ENCODE measurements around the gene SEC24D.

The SEC24D gene

DNA sequence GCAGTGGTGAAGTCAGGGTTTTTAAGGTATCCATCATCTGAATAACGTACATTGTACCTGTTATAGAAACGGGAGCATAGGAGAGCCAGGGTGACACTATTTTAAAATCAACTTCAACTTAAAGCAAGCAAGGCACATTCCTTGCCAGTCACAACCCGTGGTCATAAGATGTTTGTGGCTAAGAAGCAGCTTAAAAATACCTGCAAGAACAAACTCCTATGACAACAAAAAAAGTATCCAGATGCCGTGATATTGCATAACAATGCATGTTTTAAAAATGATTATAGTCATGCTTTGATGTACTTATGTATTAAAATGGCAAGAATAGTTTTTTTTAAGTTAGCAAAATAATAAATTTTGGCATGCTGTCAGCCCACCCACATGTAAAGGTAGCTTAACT is 36.3 kb upstream of the SEC24D start:
- TF ChIP-seq CTCF (IDR thresholded peaks at IDR 0.05; ENCODE audit: low read depth, low read length), result no peak

DNA sequence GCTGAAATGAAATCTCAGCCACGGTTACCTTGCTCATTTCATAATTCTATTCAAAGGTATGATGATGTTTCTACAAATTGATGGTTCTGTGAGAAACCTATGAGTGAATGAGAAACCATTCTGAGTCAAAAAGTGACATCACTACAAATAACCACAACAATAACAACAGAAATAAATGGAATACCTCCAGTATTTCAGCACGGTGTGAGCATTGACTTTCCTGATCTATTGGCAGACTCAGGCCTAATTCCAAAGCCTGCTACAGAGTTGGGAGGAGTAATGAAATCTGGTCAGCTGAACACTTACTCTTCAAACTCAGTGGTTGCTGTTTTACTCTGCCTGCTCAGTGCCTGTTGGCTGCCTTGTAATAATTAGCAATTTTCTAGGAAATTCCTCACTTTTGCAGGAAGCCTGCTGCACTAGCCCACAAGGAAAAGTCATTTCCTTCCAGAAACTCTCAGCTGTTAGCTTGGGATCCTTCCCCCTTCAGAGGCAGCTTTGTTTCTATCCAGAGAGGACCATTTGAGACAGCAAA is 33.9 kb upstream of the SEC24D start:
- H3K4me3 ChIP-seq (ENCODE audit: low read depth, low read length), result no peak overlapping the region
- no peak for TF ChIP-seq CTCF (IDR thresholded peaks at IDR 0.05; ENCODE audit: low read depth, low read length)

More for the DNA sequence above, 36.3 kb upstream of the SEC24D start:
- H3K4me3 ChIP-seq (ENCODE audit: low read depth, low read length), result no peak overlapping the region

DNA sequence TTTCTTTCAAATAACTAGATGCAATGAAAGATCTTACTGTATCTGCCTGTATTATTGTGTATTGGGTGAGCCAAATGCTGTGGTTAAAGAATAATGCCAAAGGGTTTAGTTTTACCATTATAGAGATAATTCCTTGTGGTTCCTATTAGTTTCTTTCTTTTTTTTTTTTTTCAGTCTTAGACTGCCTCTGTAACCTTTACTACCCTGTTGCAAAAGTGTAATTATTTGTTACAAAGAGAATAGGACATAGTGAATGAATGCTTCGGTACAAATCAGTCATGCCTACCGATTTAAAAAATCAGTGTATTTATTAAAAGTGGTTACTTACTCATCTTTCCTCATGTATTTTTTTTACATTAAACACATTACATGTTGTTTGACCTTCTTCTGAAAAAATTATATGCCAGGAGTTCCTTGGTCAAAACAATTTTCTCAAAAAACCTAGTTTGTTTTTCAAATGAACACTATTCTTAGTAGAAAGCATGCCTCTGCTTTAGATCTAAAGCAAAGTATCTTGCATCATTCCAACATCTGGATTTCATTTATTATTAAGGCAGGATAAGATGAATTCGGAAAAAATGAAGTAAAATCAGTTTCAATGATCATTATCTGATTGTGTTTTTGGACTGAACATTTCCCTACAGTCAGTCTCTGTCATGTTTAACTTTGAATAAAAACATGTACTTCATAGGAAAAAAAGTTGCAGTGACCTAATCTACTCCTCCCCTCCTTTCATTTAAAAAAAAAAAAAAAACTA is 31.6 kb upstream of the SEC24D start:
- TF ChIP-seq CTCF (IDR thresholded peaks at IDR 0.05; ENCODE audit: low read depth, low read length), result no peak
- no peak overlapping the region for H3K4me3 ChIP-seq (ENCODE audit: low read depth, low read length)

GRCh38 chr4:118866442-118866841 is 30.5 kb upstream of the SEC24D start:
- H3K4me3 ChIP-seq (ENCODE audit: low read depth, low read length), result no peak overlapping the region
- no peak for TF ChIP-seq CTCF (IDR thresholded peaks at IDR 0.05; ENCODE audit: low read depth, low read length)

- peak; percentile 59 for TF ChIP-seq CTCF (IDR thresholded peaks at IDR 0.05; ENCODE audit: low read depth, low read length)
- H3K4me3 ChIP-seq (ENCODE audit: low read depth, low read length), result no peak overlapping the region
Measured at GRCh38 chr4:118865091-118865708, 29.3 kb upstream of the SEC24D start.

GRCh38 chr4:118858779-118859178 is 22.9 kb upstream of the SEC24D start:
- no peak overlapping the region for H3K4me3 ChIP-seq (ENCODE audit: low read depth, low read length)
- no peak for TF ChIP-seq CTCF (IDR thresholded peaks at IDR 0.05; ENCODE audit: low read depth, low read length)

DNA sequence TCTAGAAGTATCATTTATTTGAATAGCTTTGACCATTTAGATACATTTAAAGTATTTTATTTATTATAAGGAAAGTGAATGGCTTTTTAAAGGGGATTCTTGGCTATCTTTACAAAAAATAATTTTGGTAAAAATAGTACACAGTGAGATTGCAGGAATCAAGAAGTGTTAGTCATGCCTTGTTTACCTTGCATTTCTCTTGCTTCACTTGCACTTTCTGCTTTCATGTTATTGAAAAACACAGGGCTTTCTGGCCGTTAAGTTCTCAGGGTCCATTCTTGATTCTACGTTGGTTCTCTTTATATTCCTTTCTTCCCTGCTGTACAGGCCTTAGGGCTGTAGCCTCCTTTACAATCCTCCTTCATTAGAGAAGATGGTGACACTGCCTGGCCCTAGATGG is 21.8 kb upstream of the SEC24D start:
- no peak overlapping the region for H3K4me3 ChIP-seq (ENCODE audit: low read depth, low read length)
- TF ChIP-seq CTCF (IDR thresholded peaks at IDR 0.05; ENCODE audit: low read depth, low read length), result no peak
